ENCODE results near the gene DOLK. TPM values are rescaled to one million over a fixed set of nuclear protein-coding genes. Genes with fewer than 3 reads are reported as not detected.

DOLK gene
- total and polyA plus RNA-seq, 4 donors: 9.5 to 15.3 (median 11.7) TPM

GRCh38 chr9:128992995-128993394, 45.6 kb upstream of the DOLK start:
- TF ChIP-seq FOXA1 (IDR thresholded peaks at IDR 0.05): no peak
- TF ChIP-seq TAF1 (conservative IDR thresholded peaks at IDR 0.05): no peak
- no peak for TF ChIP-seq NR2F2 (IDR thresholded peaks at IDR 0.05)
- TF ChIP-seq CTCF (IDR thresholded peaks at IDR 0.05; ENCODE audit: low read depth, low read length, missing input control): peak; percentile 15
- DNase-seq (ENCODE audit: low spot score): no peak

DNA sequence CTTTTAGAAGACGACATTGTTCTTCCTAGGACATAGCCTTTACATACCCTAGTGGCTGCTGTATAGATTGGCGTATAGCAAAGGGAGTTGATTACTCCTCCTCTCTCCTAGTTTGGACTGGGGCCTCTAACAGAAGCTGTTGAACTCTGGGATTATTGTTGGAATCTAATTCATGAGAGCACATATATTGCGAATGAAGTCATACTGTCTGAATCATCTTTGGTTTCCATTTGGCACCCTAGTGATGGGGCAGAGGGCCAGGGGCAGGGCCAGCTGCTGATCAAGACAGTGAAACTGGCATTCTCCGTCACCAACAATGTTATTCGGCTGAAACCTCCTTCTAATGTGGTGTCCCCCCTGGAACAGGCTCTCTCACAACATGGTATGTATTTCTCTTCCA, 40.4 kb upstream of the DOLK start:
- H3K4me1 ChIP-seq (ENCODE audit: control insufficient read depth in 4 of 4, insufficient read depth in 4 of 4, low read length in 3 of 4): no peaks in the 10 kb centered on the region
- WGBS: 97% methylated on average over 5 of the region's 5 CpGs
- no peak overlapping the region for H3K27ac ChIP-seq (ENCODE audit: low read depth in 1 of 2, low read length in 2 of 2)
- no peak for TF ChIP-seq YY1 (IDR thresholded peaks at IDR 0.05)
- no peak for TF ChIP-seq TAF1 (conservative IDR thresholded peaks at IDR 0.05)
- TF ChIP-seq MAX (IDR thresholded peaks at IDR 0.05): no peak
- no peak for TF ChIP-seq CTCF (IDR thresholded peaks at IDR 0.05; ENCODE audit: low read depth, low read length, missing input control)
- no peak for TF ChIP-seq NR2F2 (IDR thresholded peaks at IDR 0.05)
- TF ChIP-seq HNF4G (IDR thresholded peaks at IDR 0.05): no peak
- TF ChIP-seq JUND (IDR thresholded peaks at IDR 0.05): no peak
- no peak for TF ChIP-seq REST (IDR thresholded peaks at IDR 0.05)
- TF ChIP-seq RXRA (IDR thresholded peaks at IDR 0.05): no peak
- TF ChIP-seq FOXA1 (IDR thresholded peaks at IDR 0.05): no peak
- TF ChIP-seq SP1 (IDR thresholded peaks at IDR 0.05): no peak
- no peak for TF ChIP-seq ZBTB33 (IDR thresholded peaks at IDR 0.05)
- TF ChIP-seq EGR1 (IDR thresholded peaks at IDR 0.05; ENCODE audit: low read depth in 2 of 2): no peak
- no peak for TF ChIP-seq FOXA2 (IDR thresholded peaks at IDR 0.05)
- no peak for TF ChIP-seq RAD21 (IDR thresholded peaks at IDR 0.05)
- TF ChIP-seq GABPA (IDR thresholded peaks at IDR 0.05 in 1 of 2, conservative IDR thresholded peaks at IDR 0.05 in 1 of 2): no peak
- TF ChIP-seq HNF4A (conservative IDR thresholded peaks at IDR 0.05): no peak
- TF ChIP-seq, protein P1, sequence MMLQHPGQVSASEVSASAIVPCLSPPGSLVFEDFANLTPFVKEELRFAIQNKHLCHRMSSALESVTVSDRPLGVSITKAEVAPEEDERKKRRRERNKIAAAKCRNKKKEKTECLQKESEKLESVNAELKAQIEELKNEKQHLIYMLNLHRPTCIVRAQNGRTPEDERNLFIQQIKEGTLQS (IDR thresholded peaks at IDR 0.05): no peak
- no peak overlapping the region for H3K4me3 ChIP-seq (ENCODE audit: low read depth in 1 of 3, low read length in 3 of 3)
- peaks cover 22 to 68% (median 45%) of the 10 kb centered on the region in 4 donors for H3K36me3 ChIP-seq (ENCODE audit: control insufficient read depth in 4 of 4, insufficient read depth in 3 of 4, low read depth in 1 of 4, low read length in 3 of 4)
- H3K27me3 ChIP-seq (ENCODE audit: control insufficient read depth in 4 of 4, insufficient read depth in 4 of 4, low read length in 3 of 4): no peaks in the 10 kb centered on the region
- DNase-seq (ENCODE audit: low spot score): no peak
- no peak overlapping the region for H3K9ac ChIP-seq (ENCODE audit: low read depth in 1 of 2, low read length in 2 of 2)
- no peaks in the 10 kb centered on the region for H3K9me3 ChIP-seq (ENCODE audit: control insufficient read depth in 4 of 4, low read length in 3 of 4)

More at GRCh38 chr9:128992995-128993394, 45.6 kb upstream of the DOLK start:
- Histone ChIP-seq H3K27me3 (ENCODE audit: control insufficient read depth in 4 of 4, insufficient read depth in 4 of 4, low read length in 3 of 4) (no peaks in the 10 kb centered on the region), H3K9ac (ENCODE audit: low read depth in 1 of 2, low read length in 2 of 2) (no peak overlapping the region), H3K4me3 (ENCODE audit: low read depth in 1 of 3, low read length in 3 of 3) (no peak overlapping the region), H3K27ac (ENCODE audit: low read depth in 1 of 2, low read length in 2 of 2) (no peak overlapping the region), H3K36me3 (ENCODE audit: control insufficient read depth in 4 of 4, insufficient read depth in 3 of 4, low read depth in 1 of 4, low read length in 3 of 4) (peaks cover 20 to 63% (median 45%) of the 10 kb centered on the region in 4 donors), H3K9me3 (ENCODE audit: control insufficient read depth in 4 of 4, low read length in 3 of 4) (no peaks in the 10 kb centered on the region), H3K4me1 (ENCODE audit: control insufficient read depth in 4 of 4, insufficient read depth in 4 of 4, low read length in 3 of 4) (no peaks in the 10 kb centered on the region)
- WGBS: 85% methylated on average over 7 of the region's 7 CpGs
